AG09309 (cell line): ENCODE results near the gene ZNF292.
"Not testable (repeated sequence)": the region's sequence is repeated elsewhere in the genome, so short reads cannot be mapped to it uniquely, and the experiment has no call there.

Experiments
- DNase-seq: peaks from one replicate; pipeline ENCODE4 v3.0.0-alpha.2; 2010; ENCODE audit warnings: low read depth
- H3K4me3 ChIP-seq: 2 replicates; pipeline ENCODE4 v1.5.1; 2011; ENCODE audit warnings: mild to moderate bottlenecking, low read depth, low read length, moderate library complexity; ENCODE audit not compliant: control insufficient read depth
- TF ChIP-seq, protein P1 (sequence below): IDR thresholded peaks from 2 replicates; pipeline ENCODE4 v1.5.1; 2011; ENCODE audit warnings: mild to moderate bottlenecking, low read depth, low read length, inconsistent platforms; ENCODE audit not compliant: insufficient read depth, control insufficient read depth; ENCODE audit errors: missing control alignments

The ZNF292 gene

DNA sequence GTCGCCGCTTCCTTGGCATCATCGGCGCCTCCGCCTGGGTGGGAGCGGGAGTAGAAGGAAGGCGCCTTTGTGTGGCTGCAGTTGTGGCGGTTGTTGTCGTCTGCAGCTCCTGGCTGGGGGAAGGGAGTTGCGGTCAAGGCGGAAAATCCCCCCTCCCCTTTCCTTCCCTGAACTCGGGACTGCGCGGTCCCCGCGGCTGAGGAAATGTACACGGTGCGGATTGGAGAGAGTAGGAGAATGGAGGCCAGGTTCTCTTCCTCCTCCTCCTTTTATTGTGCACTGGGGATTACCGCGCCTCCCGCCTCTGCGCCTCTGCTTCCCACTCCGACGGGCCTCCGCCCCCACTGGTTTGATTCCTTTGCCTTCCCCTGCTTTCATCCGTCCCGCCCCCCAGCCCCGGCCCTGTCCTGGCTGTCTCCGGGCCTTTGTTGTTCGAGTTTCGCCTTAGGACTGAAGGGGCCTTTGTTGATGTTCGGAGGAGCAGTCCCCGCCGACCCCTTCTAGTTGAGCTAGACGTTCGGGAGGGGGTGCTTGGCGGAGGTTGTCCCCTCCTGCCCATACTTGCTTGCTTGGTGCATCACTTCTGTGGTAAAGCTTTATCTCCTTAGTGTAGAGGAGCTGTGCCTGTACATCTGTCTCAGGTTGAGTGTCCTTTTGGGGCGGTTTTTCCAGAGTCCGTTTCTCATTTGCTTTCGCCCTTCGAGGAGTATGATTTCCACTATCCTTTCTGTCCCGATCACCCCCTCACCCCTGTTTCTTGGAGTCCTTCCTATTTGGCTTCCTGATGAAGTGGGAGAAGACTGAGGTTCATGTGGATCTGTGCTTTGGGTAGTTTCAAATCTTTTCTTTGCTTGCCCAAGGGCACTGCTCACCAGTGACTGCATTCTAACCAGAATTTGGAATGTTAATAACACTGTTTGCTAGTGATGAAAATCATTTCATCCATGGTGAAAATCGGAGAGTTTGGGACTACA is 764 bp downstream of the ZNF292 start:
- TF ChIP-seq, protein P1, sequence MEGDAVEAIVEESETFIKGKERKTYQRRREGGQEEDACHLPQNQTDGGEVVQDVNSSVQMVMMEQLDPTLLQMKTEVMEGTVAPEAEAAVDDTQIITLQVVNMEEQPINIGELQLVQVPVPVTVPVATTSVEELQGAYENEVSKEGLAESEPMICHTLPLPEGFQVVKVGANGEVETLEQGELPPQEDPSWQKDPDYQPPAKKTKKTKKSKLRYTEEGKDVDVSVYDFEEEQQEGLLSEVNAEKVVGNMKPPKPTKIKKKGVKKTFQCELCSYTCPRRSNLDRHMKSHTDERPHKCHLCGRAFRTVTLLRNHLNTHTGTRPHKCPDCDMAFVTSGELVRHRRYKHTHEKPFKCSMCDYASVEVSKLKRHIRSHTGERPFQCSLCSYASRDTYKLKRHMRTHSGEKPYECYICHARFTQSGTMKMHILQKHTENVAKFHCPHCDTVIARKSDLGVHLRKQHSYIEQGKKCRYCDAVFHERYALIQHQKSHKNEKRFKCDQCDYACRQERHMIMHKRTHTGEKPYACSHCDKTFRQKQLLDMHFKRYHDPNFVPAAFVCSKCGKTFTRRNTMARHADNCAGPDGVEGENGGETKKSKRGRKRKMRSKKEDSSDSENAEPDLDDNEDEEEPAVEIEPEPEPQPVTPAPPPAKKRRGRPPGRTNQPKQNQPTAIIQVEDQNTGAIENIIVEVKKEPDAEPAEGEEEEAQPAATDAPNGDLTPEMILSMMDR: no peak
- H3K4me3 ChIP-seq: peak overlapping the region; percentile 95
- no peak for DNase-seq

DNA sequence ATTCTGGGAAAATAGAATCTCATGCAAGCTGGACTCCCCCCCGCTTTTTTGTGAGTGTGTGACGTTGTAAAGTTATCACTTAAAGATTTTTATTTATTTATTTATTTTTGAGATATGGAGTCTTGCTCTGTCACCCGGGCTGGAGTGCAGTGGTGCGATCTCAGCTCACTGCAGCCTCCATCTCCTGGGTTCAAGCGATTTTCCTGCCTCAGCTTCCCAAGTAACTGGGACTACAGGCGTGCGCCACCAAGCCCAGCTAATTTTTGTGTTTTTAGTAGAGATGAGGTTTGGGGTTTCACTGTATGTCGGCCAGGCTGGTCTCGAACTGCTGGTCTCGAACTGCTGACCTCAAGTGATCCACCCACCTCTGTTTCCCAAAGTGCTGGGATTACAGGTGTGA is 2.2 kb downstream of the ZNF292 start:
- not testable (repeated sequence) for DNase-seq, H3K4me3 ChIP-seq

DNA sequence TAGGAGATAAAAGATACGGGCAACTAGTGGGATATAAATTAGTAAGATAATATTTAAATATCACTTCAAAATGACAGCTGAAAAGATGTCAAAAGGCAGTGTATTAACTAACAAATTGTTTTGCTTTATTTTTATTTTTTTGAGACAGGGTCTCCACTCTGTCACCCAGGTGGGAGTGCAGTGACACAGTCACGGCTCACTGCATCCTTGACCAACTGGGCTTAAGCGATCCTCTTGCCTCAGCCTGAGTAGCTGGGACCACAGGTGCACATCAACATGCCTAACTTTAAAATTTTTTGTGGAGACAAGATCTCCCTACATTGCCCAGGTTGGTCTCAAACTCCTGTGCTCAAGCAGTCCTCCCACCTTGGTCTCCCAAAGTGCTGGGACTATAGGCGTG is 5.9 kb downstream of the ZNF292 start:
- DNase-seq: no peak
- H3K4me3 ChIP-seq: no peak overlapping the region
- TF ChIP-seq, protein P1: no peak

DNA sequence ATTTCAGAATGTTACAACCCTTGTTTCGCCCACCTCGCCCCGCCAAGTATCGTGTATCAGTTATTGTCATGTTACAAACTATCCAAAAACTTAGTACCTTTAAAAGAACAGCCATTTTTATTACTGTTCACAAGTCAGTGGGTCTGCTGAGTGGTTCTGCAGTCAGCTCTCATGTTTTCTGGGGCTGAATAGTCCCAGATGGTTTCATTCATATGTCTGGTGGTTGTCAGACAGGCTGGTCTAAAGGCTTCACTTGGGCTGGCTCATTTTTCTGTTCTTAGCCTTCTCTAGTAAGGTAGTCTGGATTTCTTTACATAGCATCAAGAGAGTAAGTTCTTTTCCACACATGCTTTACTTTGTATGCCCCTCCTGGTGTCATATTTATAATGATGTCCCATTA is 8.6 kb downstream of the ZNF292 start:
- no peak for DNase-seq
- no peak overlapping the region for H3K4me3 ChIP-seq
- TF ChIP-seq, protein P1: no peak

DNA sequence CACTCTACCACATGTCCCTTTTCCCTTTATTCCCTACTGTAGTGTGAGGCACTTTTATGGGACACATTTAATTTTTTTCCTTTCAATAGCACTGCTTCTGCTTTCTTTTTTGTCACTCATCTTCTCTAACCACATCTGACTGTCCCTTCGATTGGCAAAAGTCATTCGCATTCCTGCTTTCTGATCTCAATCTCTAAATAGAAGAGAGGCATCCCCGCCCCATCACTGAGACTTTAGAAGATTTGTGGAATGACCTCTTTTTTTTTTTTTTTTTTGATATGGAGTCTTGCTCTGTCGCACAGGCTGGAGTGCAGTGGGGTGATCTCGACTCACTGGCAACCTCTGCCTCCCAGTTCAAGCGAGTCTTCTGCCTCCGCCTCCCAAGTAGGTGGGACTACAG is 9.1 kb downstream of the ZNF292 start:
- TF ChIP-seq, protein P1: no peak
- H3K4me3 ChIP-seq: no peak overlapping the region
- DNase-seq: no peak

DNA sequence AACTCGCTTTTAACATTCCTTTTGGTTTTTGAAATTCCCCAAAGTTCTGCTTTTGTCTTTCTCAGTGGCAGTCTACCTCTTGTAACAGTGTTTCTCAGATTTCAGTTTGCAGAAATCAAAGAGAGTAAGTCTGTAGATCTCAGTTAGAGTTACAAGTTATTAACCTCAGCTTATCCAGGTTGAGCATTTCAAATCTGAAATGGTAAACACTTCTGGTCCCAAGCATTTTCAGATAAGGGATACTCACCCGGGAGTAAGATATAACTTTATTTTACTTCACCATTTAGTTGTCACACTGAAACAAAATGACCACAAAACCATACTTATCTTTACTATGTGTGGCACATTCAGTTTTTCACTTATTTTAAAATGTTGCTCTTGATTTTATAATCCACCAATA is 9.8 kb downstream of the ZNF292 start:
- TF ChIP-seq, protein P1: no peak
- H3K4me3 ChIP-seq: no peak overlapping the region
- no peak for DNase-seq

DNA sequence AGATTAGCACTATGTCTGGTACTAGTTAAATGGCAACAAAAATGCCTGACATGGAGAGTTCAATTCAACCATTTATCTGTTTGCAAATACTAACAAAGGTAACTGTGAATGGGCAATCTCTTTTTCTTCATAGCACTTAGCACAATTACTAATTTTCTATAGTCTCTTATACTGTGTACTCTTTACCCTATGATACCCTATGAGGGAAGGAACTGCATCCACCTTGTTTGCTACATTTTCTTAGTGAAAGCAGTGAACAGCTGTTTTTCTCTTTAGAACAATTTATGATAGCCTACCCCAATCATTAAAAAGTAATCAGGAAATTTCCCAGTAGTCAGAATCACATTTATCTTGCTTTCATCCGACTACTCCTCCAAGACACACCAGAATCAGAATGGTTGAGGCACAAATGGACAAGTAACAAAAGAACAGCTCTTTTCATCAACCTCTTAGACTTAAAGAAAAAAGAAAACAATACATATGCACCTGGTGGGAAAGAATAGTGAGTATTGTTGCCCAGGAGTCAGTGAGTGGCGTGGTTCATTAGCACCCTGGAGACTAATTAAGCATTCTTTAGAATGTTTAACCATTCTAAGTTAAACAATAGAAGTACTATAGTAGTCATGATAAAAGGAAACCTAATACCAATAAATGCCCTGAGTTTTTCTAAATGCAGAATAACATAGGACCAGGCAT is 16.7 kb downstream of the ZNF292 start:
- no peak for DNase-seq
- no peak overlapping the region for H3K4me3 ChIP-seq
- TF ChIP-seq, protein P1: no peak
